ENCODE measurements around the gene MIEF2. TPM values are rescaled to one million over a fixed set of nuclear protein-coding genes. Genes with fewer than 3 reads are reported as not detected.

MIEF2 gene
- total RNA-seq, 1 experiment from 2014 or later: 11.2 TPM

DNA sequence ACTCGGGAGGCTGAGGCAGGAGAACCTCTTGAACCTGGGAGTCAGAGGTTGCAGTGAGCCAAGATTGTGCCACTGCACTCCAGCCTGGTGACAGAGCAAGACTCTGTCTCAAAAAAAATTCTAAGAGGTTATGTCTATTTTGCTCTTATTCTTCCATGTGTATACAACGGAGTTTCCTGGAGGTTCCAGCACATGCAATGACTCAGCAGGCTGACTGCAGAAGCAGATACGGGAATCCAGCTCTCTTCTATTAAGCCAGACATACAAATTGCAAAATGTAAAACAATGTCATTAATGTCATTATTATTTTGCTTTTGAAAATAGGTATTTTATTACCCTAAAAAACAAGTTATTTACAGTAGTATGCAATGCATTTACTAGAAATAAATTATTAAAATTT lies 18.4 kb downstream of the MIEF2 start:
- H3K4me3 ChIP-seq (ENCODE audit: low read depth in 2 of 2, low read length in 2 of 2): no peak overlapping the region
- in situ Hi-C loops (cut with HindIII; ENCODE audit: low pct_unique_long_range_greater_than_20kb, low sequenced_read_pairs) (no loop called here), intact Hi-C loops (cut with micrococcal nuclease; ENCODE audit: unreplicated experiment) (no loop called here)
- no TSS peak for BruUV-seq (replicated peaks)
- peaks cover 4% of the 10 kb centered on the region for H3K36me3 ChIP-seq (ENCODE audit: control insufficient read depth, insufficient read depth, low read length)
- H3K4me1 ChIP-seq (ENCODE audit: control insufficient read depth, insufficient read depth, low read length): no peaks in the 10 kb centered on the region
- DNase-seq (ENCODE audit: low read depth, low spot score): no peak
- ChIA-PET CTCF (no interaction called here), POLR2A (no interaction called here)
- H3K27me3 ChIP-seq (ENCODE audit: control insufficient read depth, insufficient read depth, low read length): no peaks in the 10 kb centered on the region
- H3K27ac ChIP-seq (ENCODE audit: low read length): no peak overlapping the region
- no peaks in the 10 kb centered on the region for H3K9me3 ChIP-seq (ENCODE audit: control insufficient read depth, insufficient read depth, low read depth, low read length)
- no peak for ATAC-seq
- TF ChIP-seq SIN3A (IDR thresholded peaks at IDR 0.05; ENCODE audit: borderline replicate concordance, insufficient read depth, low read depth, low read length): no peak
- TF ChIP-seq TCF7L2 (IDR thresholded peaks at IDR 0.05; ENCODE audit: low read depth, low read length): no peak
- no peak for TF ChIP-seq POLR2AphosphoS5 (IDR thresholded peaks at IDR 0.05; ENCODE audit: low read depth, low read length)

- BruUV-seq (replicated peaks): no TSS peak
- DNase-seq (ENCODE audit: low read depth, low spot score) (no peak), ATAC-seq (no peak)
- in situ Hi-C loops (cut with HindIII; ENCODE audit: low pct_unique_long_range_greater_than_20kb, low sequenced_read_pairs): no loop called here
- Histone ChIP-seq H3K27ac (ENCODE audit: low read length) (no peak overlapping the region), H3K4me1 (ENCODE audit: control insufficient read depth, insufficient read depth, low read length) (no peaks in the 10 kb centered on the region), H3K4me3 (ENCODE audit: low read depth in 2 of 2, low read length in 2 of 2) (no peak overlapping the region), H3K36me3 (ENCODE audit: control insufficient read depth, insufficient read depth, low read length) (peaks cover 7% of the 10 kb centered on the region), H3K27me3 (ENCODE audit: control insufficient read depth, insufficient read depth, low read length) (no peaks in the 10 kb centered on the region), H3K9me3 (ENCODE audit: control insufficient read depth, insufficient read depth, low read depth, low read length) (no peaks in the 10 kb centered on the region)
- ChIA-PET CTCF (no interaction called here), POLR2A (no interaction called here)
- intact Hi-C loops (cut with micrococcal nuclease; ENCODE audit: unreplicated experiment): no loop called here
- TF ChIP-seq POLR2AphosphoS5 (IDR thresholded peaks at IDR 0.05; ENCODE audit: low read depth, low read length): no peak
- TF ChIP-seq, protein P1, sequence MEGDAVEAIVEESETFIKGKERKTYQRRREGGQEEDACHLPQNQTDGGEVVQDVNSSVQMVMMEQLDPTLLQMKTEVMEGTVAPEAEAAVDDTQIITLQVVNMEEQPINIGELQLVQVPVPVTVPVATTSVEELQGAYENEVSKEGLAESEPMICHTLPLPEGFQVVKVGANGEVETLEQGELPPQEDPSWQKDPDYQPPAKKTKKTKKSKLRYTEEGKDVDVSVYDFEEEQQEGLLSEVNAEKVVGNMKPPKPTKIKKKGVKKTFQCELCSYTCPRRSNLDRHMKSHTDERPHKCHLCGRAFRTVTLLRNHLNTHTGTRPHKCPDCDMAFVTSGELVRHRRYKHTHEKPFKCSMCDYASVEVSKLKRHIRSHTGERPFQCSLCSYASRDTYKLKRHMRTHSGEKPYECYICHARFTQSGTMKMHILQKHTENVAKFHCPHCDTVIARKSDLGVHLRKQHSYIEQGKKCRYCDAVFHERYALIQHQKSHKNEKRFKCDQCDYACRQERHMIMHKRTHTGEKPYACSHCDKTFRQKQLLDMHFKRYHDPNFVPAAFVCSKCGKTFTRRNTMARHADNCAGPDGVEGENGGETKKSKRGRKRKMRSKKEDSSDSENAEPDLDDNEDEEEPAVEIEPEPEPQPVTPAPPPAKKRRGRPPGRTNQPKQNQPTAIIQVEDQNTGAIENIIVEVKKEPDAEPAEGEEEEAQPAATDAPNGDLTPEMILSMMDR (IDR thresholded peaks at IDR 0.05): no peak
- no peak for TF ChIP-seq TCF7L2 (IDR thresholded peaks at IDR 0.05; ENCODE audit: low read depth, low read length)
- TF ChIP-seq REST (IDR thresholded peaks at IDR 0.05; ENCODE audit: insufficient read depth in 1 of 2, low read depth in 2 of 2, low read length in 1 of 2): no peak
- no peak for TF ChIP-seq SIN3A (IDR thresholded peaks at IDR 0.05; ENCODE audit: borderline replicate concordance, insufficient read depth, low read depth, low read length)
These were observed 19.8 kb downstream of the MIEF2 start for GRCh38 chr17:18280249-18280648.

GRCh38 chr17:18280766-18281371 lies 20.4 kb downstream of the MIEF2 start:
- BruUV-seq (replicated peaks): no TSS peak
- H3K36me3 ChIP-seq (ENCODE audit: control insufficient read depth, insufficient read depth, low read length): peaks cover 7% of the 10 kb centered on the region
- in situ Hi-C loops (cut with HindIII; ENCODE audit: low pct_unique_long_range_greater_than_20kb, low sequenced_read_pairs): no loop called here
- POLR2A ChIA-PET: no interaction called here
- H3K27me3 ChIP-seq (ENCODE audit: control insufficient read depth, insufficient read depth, low read length): no peaks in the 10 kb centered on the region
- DNase-seq (ENCODE audit: low read depth, low spot score) (no peak), ATAC-seq (no peak)
- H3K4me3 ChIP-seq (ENCODE audit: low read depth in 2 of 2, low read length in 2 of 2): no peak overlapping the region
- intact Hi-C loops (cut with micrococcal nuclease; ENCODE audit: unreplicated experiment): no loop called here
- CTCF ChIA-PET: no interaction called here
- no peak overlapping the region for H3K27ac ChIP-seq (ENCODE audit: low read length)
- H3K9me3 ChIP-seq (ENCODE audit: control insufficient read depth, insufficient read depth, low read depth, low read length): no peaks in the 10 kb centered on the region
- H3K4me1 ChIP-seq (ENCODE audit: control insufficient read depth, insufficient read depth, low read length): no peaks in the 10 kb centered on the region
- no peak for TF ChIP-seq SIN3A (IDR thresholded peaks at IDR 0.05; ENCODE audit: borderline replicate concordance, insufficient read depth, low read depth, low read length)

Measured in Panc1 (cell line).